BE2C (cell line): ENCODE data around the gene MAN2A2.
"Not testable (repeated sequence)": the region's sequence is repeated elsewhere in the genome, so short reads cannot be mapped to it uniquely, and the experiment has no call there.

Experiments
- DNase-seq: peaks from one replicate; pipeline ENCODE4 v3.0.0-alpha.2; 2020
- H3K27me3 ChIP-seq: fragments of 250-450 bp; sonication (Bioruptor Pico); 2 replicates; pipeline ENCODE4 v1.5.1; 2020; ENCODE audit warnings: mild to moderate bottlenecking
- H3K36me3 ChIP-seq: fragments of 250-450 bp; sonication (Bioruptor Pico); 2 replicates; pipeline ENCODE4 v1.5.1; 2020; ENCODE audit warnings: mild to moderate bottlenecking
- H3K4me1 ChIP-seq: fragments of 250-450 bp; sonication (Bioruptor Pico); 2 replicates; pipeline ENCODE4 v1.5.1; 2020
- H3K4me3 ChIP-seq: 2 replicates; pipeline ENCODE4 v1.5.1; 2011; ENCODE audit warnings: low read depth, low read length
- H3K9me3 ChIP-seq: fragments of 250-450 bp; sonication (Bioruptor Pico); 2 replicates; pipeline ENCODE4 v1.5.1; 2020
- CTCF ChIP-seq: IDR thresholded peaks from 2 replicates; pipeline ENCODE4 v1.5.1; 2012; ENCODE audit warnings: mild to moderate bottlenecking, low read depth, low read length

The MAN2A2 gene

GRCh38 chr15:90906181-90906849 lies 3.2 kb downstream of the MAN2A2 start:
- H3K36me3 ChIP-seq = peaks cover 33% of the 10 kb centered on the region
- no peak overlapping the region for H3K4me3 ChIP-seq

GRCh38 chr15:90907051-90907660 lies 4.1 kb downstream of the MAN2A2 start:
- Histone ChIP-seq H3K36me3 (peaks cover 39% of the 10 kb centered on the region), H3K4me1 (no peaks in the 10 kb centered on the region), H3K9me3 (no peaks in the 10 kb centered on the region), H3K27me3 (no peaks in the 10 kb centered on the region), H3K4me3 (no peak overlapping the region)
- no peak for TF ChIP-seq CTCF
- DNase-seq = no peak

More at GRCh38 chr15:90906181-90906849, 3.2 kb downstream of the MAN2A2 start:
- DNase-seq = no peak
- Histone ChIP-seq H3K27me3 (no peaks in the 10 kb centered on the region), H3K9me3 (no peaks in the 10 kb centered on the region), H3K4me1 (no peaks in the 10 kb centered on the region)
- no peak for TF ChIP-seq CTCF

- TF ChIP-seq CTCF = no peak
- DNase-seq = no peak
- no peaks in the 10 kb centered on the region for H3K27me3 ChIP-seq
- H3K4me3 ChIP-seq = no peak overlapping the region
- H3K4me1 ChIP-seq = no peaks in the 10 kb centered on the region
- peaks cover 41% of the 10 kb centered on the region for H3K36me3 ChIP-seq
- no peaks in the 10 kb centered on the region for H3K9me3 ChIP-seq
Observed at GRCh38 chr15:90907838-90908507, 4.9 kb downstream of the MAN2A2 start.

GRCh38 chr15:90909449-90909848 lies 6.3 kb downstream of the MAN2A2 start:
- not testable (repeated sequence) for DNase-seq, H3K4me3 ChIP-seq, H3K4me1 ChIP-seq, H3K27me3 ChIP-seq, H3K9me3 ChIP-seq
- H3K36me3 ChIP-seq = peaks cover 49% of the 10 kb centered on the region

- Histone ChIP-seq H3K36me3 (peaks cover 49% of the 10 kb centered on the region), H3K9me3 (no peaks in the 10 kb centered on the region), H3K4me3 (no peak overlapping the region), H3K4me1 (no peaks in the 10 kb centered on the region), H3K27me3 (no peaks in the 10 kb centered on the region)
- DNase-seq = no peak
- no peak for TF ChIP-seq CTCF
Observed at GRCh38 chr15:90909976-90910375, 6.9 kb downstream of the MAN2A2 start.

GRCh38 chr15:90910441-90911301 lies 7.6 kb downstream of the MAN2A2 start:
- Histone ChIP-seq H3K9me3 (no peaks in the 10 kb centered on the region), H3K4me1 (no peaks in the 10 kb centered on the region), H3K36me3 (peaks cover 42% of the 10 kb centered on the region), H3K27me3 (no peaks in the 10 kb centered on the region), H3K4me3 (no peak overlapping the region)
- DNase-seq = no peak
- TF ChIP-seq CTCF = no peak
